GM12873 (cell line): Measurements from ENCODE around the gene SLC30A2.

Experiments used
- CTCF ChIP-seq: IDR thresholded peaks from 2 replicates; pipeline ENCODE4 v1.5.1; 2012; ENCODE audit warnings: low read depth, mild to moderate bottlenecking, moderate library complexity, low read length, control low read depth; ENCODE audit not compliant: insufficient read depth; ENCODE audit errors: missing control alignments

SLC30A2 gene

DNA sequence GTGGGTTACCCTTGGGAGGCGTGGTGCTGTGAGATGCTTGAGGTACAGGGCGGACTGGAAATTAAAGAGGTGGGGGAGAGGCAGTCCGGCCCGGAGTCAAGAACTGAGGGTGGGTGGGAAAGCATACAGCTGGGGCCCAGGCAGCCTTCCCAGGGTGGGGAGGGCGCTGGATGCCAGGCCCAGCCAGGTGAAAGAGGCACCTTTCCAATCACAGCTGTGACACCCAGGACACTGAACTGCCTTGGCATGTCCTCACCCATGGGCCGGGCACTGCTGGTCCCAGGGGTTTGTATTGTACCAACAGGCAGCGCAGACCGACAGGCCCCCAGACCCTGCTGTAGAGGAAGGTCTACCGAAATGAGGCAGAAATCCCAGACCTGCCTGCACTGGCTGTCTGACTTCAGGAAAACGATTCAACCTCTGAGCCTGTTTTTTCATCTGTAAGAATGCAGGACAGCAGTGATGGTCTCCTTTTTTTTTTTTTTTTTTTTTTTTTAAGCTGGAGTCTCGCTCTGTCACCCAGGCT lies 9.1 kb downstream of the SLC30A2 start:
- TF ChIP-seq CTCF = no peak

- TF ChIP-seq CTCF = peak; percentile 97
These were observed 9.8 kb downstream of the SLC30A2 start for GRCh38 chr1:26035959-26036755.

DNA sequence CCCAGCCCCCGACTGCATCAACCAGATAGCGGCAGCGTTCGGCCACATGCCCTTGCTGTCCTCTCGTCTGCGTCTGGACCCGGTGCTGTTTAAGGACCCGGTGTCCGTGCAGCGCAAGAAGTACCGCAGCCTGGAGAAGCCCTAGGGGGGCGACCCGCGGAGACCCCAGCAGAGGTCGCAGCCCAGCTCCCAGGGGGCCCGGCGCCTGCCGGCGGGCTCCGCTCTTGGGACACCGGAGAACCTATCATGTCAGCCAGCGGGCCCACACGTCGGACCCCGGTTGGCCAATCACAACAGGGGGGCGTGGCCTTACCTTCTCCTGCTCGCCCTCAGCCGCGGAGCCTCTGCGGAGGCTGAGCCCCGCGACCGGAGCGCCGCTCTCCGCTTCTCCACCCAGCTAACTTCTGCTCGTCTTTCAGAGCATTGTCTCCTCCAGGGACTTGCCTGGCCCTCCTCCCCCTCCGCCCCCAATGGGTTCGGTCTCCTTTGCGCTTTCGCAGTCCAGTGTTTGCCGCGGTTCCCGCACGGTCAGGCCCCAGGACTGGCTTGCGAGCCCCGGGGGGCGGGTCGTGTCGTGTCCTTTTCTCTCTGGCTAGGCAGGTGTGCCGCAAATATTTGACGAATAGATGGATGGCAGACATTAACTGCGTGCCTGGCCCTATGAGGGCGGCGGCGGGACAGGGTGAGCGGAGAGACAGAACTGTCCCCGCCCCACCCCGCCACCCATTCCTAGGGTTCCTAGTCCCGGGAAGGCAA lies 10.5 kb downstream of the SLC30A2 start:
- no peak for TF ChIP-seq CTCF

GRCh38 chr1:26034504-26035202 lies 11.3 kb downstream of the SLC30A2 start:
- TF ChIP-seq CTCF = no peak

- TF ChIP-seq CTCF = no peak
These were observed 13.1 kb downstream of the SLC30A2 start for GRCh38 chr1:26032656-26033357.

DNA sequence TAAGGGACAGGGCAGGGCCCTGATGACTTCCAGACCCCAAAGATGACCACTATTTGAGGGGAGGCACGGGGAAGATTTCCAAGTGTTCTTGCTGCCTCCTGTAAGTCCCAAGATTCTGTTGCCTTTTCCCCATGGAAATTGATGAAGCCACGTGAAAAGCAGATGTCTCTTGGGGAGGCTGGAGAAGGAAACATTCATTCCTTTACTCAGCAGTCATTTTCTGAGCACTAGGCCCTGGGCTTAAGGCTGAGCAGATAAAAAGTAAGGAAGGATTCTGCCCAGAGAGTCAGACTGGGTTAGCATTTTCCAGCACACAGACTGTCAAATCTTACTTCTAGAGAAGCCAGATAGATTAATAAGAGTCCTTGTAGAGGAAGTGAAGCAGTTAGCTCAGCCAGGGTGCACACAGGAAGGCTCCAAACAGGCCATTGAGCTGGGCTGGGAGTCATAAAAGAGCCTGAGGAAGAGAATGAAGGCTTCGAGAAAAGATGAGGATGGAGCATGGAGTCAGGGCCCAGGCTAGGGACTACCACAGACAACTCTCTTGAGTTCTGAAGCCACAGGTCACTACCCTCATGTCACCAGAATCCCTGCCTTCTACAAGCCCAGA lies 14.2 kb downstream of the SLC30A2 start:
- TF ChIP-seq CTCF = no peak
